GOT3 (cell line): Measurements from ENCODE around the gene CCDC136.
A peak's percentile ranks its signal among the peaks of the same experiment; 100 is the strongest.

Source experiments
- DNase-seq: peaks from one replicate; lab custom pipeline; 2025; ENCODE audit warnings: mixed read lengths; lab: John Stamatoyannopoulos, UW

The CCDC136 gene

DNA sequence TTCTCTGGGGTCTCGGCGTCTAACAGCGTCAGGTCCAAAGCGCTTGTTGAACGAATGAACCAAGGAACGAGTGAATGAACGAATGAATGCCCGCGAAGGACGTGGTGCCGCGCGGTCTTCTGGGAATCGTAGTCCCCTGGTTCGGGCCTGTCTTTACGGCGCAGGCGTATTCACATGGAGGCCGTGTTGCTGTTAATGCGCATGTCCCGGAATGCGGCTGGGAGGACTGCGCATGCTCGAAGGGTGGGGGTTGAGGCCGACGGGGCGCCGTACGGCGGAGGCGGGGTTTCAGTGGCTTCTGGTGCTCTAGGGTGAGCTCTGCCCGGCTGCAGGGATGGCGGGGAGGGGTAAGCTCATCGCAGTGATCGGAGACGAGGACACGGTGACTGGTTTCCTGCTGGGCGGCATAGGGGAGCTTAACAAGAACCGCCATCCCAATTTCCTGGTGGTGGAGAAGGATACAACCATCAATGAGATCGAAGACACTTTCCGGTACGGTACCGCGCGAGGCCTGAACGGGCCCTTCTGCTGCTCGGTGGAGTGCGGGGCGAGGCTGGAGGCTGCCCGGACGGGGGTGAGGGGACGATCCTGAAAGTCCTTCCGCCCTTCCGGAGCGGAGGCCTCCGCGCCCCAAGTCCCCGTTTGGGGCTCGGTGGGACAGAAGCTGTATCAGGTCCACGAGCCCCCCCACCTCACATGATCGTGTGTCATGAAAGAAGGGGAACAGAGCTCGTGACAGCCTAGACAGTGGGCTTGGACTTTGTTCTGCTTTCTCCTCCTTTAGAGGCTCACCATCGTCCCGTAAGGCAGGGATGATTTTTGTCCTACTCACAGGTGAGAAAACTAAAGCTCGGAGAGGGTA, 71.0 kb downstream of the CCDC136 start, which contains the start of gene ATP6V1F:
ATP6V1F (plus strand) TSS at position 286 of the 862 bp plus-strand sequence; CDS start at position 335, 49 bp downstream.
- DNase-seq = peak; percentile 93

DNA sequence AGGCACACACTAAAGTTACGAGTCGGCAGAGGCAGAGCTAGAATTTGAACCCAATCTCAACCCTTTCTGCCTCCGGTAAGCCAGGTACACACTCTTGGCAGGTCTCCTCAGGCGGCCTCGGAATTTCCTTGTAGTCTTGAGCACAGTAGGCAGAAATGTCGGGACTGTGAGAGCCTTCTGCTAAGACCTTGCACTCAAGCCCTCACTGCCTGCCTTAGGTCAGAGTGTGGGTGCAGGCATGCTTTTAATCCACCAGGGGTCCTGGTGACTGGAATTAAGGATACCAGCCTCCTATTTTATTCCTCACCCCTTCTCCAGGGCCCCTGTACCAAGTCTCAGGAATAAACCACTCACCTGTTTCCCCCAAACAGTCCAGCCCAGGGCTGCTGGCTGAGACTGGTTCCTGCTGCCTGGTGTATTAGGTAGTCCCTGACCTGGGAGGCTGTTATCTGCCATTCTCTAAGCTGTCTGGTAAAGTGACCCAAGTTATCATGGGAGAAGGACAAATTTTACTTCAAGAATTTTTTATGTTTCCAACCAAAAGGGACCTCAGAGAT, 71.7 kb downstream of the CCDC136 start:
- no peak for DNase-seq

DNA sequence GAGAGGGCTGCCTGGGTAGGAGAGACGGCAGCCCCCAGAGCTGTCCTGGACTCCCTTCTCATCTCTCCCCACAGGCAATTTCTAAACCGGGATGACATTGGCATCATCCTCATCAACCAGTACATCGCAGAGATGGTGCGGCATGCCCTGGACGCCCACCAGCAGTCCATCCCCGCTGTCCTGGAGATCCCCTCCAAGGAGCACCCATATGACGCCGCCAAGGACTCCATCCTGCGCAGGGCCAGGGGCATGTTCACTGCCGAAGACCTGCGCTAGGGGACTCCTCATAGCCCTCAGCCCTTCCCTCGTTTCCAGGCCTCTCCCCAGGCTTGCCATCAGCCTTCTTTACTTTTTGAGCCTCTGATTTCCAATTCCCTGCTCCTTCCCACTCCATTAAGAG, 73.5 kb downstream of the CCDC136 start:
- no peak for DNase-seq

DNA sequence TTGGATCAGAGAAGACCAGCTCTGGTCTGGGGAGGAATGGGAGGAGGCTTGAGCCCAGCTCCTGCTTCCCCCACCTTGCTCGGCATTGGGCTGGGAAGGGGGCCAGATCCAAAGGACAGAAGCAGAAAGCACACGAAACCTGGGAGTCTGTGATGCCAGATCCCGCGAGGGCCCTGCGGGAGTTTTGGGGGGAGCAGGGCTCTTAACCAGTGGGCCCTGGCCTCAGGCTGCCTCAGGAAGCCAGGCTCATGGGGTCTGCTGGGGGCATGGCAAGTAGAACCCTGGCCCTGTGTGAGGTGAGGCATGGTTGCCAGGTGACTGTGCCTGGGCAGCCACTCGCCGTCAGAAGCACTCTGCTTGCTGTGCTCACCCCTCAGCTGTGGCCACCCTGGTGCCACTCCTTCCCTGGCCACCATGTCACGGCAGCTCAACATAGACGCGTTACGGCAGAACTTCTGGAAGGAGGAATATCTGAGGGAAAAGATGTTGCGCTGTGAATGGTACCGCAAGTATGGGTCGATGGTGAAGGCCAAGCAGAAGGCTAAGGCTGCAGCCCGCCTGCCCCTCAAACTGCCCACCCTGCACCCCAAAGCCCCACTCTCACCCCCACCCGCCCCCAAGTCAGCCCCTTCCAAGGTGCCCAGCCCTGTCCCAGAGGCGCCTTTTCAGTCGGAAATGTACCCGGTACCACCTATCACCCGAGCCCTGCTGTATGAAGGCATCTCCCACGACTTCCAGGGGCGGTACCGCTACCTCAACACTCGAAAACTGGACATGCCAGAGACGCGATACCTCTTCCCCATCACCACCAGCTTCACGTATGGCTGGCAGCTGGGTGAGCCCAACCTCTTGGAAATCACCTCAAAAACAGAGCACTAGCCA, 74.5 kb downstream of the CCDC136 start:
- DNase-seq = no peak

DNA sequence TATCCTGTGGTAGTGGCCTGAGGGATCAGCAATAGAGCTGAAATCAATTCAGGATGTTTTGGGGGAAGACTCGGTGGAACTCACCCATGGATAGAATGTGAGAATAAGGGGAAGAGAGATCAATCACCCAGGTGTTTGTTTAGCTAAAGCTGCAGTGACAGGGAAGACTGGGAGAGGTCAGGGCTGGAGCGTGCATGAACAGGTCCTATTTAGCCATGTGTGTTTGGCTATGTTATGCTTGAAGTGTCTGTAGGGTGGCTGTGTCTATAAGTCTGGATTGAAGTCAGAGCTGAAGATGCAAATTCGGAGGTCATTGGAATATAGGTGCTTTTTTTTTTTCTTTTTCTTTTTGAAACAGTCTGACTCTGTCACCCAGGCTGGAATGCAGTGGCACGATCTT, 75.5 kb downstream of the CCDC136 start:
- no peak for DNase-seq

DNA sequence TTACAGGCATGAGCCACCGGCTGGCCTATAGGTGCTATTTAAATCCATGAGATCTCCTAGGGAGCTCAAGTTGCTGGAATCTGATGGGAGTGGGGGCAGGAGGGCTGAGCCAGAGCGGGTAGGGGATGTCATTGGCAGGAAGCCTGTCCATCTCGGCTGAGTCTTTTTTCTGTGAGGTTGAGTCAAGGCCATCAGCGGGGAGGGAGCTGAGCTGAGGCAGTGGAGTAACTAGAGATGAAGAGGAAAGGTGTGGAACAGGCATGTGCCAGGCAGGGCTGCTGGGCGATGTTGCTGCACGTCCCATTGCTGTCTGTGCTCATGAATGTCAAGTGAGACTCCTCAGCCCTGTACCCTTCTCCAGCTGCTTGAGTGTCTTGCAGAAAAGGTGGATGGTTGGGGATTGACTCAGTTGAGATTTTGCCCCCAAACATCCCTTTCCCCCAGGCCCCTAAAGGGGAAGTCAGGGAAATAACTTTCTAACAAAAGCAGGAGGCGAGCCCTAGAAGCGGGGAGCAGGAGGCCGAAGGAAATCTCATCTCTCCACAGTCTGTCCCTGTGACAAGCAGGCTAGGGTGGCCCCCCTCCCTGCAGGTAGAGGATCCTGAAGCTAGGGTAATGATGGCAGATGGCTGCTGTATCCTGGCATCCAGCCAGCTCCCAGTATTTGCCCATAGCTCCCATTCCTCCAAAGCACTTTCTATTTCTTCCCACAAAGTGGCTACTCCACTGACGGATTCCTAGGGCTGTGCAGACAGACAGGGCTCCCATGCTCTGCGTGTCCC, 76.3 kb downstream of the CCDC136 start:
- no peak for DNase-seq

DNA sequence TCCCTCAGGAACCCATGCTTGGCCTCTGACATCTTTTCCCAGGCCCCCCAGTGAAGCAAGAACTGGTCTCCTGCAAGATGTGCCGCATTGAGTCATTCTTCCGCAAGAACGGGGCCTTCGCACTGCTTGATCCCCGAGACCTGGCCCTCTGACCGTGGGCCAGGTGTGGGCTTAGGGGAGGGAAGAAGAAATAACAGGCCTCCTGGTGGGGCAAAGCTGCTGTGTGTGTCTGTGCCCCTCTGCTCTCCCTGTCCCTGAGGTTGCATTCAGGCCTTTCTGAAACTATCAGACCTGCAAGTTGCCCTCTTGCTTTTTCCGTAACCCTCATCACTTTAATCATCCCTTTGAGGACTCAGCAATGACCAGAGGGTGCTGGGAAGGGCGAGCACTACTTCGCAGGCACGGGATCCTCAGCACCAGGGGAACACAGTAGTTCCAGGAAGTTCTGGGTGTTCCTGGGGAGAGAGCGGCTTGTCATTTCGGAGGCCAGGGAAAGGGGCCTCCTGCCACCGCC, 76.9 kb downstream of the CCDC136 start:
- no peak for DNase-seq

DNA sequence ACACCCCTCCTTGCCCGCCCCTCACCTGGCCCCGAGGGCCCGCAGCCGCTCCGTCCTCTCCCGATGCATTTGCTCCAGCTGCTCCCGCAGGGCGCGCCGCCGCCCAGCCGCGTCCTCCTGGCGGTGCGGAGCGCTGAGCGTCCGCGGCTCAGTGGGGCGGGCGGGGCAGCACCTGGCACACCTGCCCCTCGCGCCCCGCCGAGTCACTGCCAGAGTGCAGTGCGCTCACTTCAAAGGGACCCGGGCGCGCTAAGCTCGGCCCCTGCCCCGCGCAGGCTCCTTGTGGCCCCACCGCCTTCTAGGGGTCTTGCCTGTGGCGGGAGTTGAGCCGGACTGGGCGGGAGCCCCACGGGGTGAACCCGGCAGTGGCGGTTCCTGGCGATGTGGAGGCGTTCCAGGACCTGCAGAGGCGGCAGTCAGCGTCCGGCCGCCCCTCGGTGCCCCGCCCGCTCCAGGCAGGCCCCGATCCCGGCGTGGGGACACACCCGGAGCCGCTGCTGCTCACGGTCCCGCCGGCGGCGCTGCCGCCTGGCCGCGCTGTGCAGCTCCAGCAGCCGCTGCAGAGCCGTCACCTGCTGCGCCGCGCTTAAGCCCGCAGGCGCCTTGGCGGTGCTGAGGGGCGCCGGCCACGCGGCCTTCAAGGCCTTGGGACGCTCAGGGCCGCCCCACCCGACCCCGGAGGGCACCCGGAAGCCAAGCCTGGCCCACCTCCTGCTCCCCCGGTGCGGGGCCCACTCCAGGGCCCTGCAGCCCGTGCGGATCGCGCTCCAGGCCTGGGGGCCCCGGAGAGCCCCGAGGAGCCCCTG, 77.6 kb downstream of the CCDC136 start:
- no peak for DNase-seq

DNA sequence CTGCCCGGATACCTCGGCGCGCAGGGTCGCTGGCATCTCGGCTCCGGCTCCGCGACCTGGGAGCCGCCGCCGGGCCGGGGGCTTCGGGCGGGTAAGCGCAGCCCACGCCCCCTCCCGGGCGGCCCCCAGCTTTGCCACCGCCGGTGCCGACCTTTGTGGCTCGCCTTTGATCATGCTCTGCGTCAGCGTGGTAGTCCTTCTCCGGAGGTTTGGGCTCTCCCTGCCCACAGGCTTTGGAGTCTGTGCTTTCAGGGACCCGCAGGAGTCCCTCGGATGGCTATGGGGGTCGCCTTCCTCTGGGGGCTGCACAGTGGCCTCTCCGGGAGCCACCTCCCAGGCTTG, 78.1 kb downstream of the CCDC136 start:
- DNase-seq = no peak

DNA sequence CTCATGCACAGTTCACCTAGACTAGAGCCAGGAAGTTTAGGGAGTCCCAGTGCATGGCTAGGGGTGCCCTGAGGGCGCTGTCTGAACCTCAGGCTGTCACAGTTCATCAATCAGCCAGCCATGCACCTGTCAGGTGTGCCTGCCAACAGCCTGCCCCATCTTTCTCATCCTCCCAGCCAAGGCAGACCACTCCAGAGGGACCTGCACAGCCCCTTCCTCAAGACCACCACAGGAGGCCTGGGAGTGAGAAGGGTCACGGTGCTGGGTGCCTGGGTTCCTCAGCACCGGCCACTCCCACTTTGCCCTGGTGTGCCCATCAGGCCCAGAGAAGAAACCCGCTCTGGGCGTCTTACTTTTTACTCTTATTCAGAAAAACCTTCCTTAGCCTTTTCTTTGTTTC, 79.3 kb downstream of the CCDC136 start:
- no peak for DNase-seq
